WTC11 (cell line): ENCODE measurements around the gene ISG15. TPM values are rescaled to one million over a fixed set of nuclear protein-coding genes. Genes with fewer than 3 reads are reported as not detected.

Experiments used
- ATAC-seq: fragments of 200-7000 bp; cut with Tn5 transposase; 2 replicates; pipeline ENCODE4 v1.10.0; 2021; ENCODE audit warnings: mild to moderate bottlenecking, moderate library complexity
- CTCF ChIA-PET: fragments of 300-600 bp; sonication (Branson Sonifier 250); formaldehyde crosslinking; loops from one replicate; lab custom pipeline; 2021; ENCODE audit warnings: antibody characterized with exemption; lab: Charles Lee
- POLR2A ChIA-PET: fragments of 350-600 bp; sonication (Branson Sonifier 250); formaldehyde crosslinking; loops from one replicate; lab custom pipeline; 2021; ENCODE audit warnings: antibody characterized with exemption; lab: Charles Lee
- DNase-seq: peaks from one replicate; pipeline ENCODE4 v3.0.0; 2021; ENCODE audit warnings: low spot score
- H3K27ac Mint-ChIP-seq: 2 replicates; pipeline ENCODE4 v1.8.0; 2021; ENCODE audit warnings: mixed read lengths
- H3K27me3 Mint-ChIP-seq: 2 replicates; pipeline ENCODE4 v1.8.0; 2021; ENCODE audit warnings: low read depth, mild to moderate bottlenecking, moderate library complexity, mixed read lengths
- H3K36me3 Mint-ChIP-seq: 2 replicates; pipeline ENCODE4 v1.8.0; 2021; ENCODE audit warnings: mixed read lengths
- H3K4me1 Mint-ChIP-seq: 2 replicates; pipeline ENCODE4 v1.8.0; 2022; ENCODE audit warnings: mixed read lengths
- H3K4me3 Mint-ChIP-seq: 2 replicates; pipeline ENCODE4 v1.8.0; 2021; ENCODE audit warnings: mild to moderate bottlenecking, moderate library complexity, mixed read lengths
- H3K9me3 Mint-ChIP-seq: 2 replicates; pipeline ENCODE4 v1.8.0; 2021; ENCODE audit warnings: mixed read lengths
- ARID4B ChIP-seq: sonication (generic); formaldehyde crosslinking; IDR thresholded peaks from 2 replicates; pipeline ENCODE4 v1.8.0; 2023; ENCODE audit warnings: missing genetic modification reagents, mild to moderate bottlenecking, borderline replicate concordance
- ATF1 ChIP-seq: sonication (generic); formaldehyde crosslinking; IDR thresholded peaks from 2 replicates; pipeline ENCODE4 v1.8.1; 2023; ENCODE audit warnings: mild to moderate bottlenecking, moderate library complexity, missing genetic modification reagents
- ELF4 ChIP-seq: sonication (generic); formaldehyde crosslinking; IDR thresholded peaks from 2 replicates; pipeline ENCODE4 v1.8.1; 2022; ENCODE audit warnings: low read depth, mild to moderate bottlenecking, moderate library complexity, missing genetic modification reagents
- EMX1 ChIP-seq: fragments of 250-450 bp; sonication (Bioruptor Pico); IDR thresholded peaks from 2 replicates; pipeline ENCODE4 v1.8.0; 2021; ENCODE audit warnings: mild to moderate bottlenecking
- FOXK1 ChIP-seq: sonication (generic); formaldehyde crosslinking; IDR thresholded peaks from 2 replicates; pipeline ENCODE4 v1.8.0; 2022; ENCODE audit warnings: mild to moderate bottlenecking, moderate library complexity, missing genetic modification reagents
- GABPB1 ChIP-seq: sonication (generic); formaldehyde crosslinking; IDR thresholded peaks from 2 replicates; pipeline ENCODE4 v1.8.1; 2023; ENCODE audit warnings: mild to moderate bottlenecking, missing genetic modification reagents
- NFE2L1 ChIP-seq: sonication (generic); formaldehyde crosslinking; IDR thresholded peaks from 2 replicates; pipeline ENCODE4 v1.8.1; 2023; ENCODE audit warnings: missing genetic modification reagents
- RORB ChIP-seq: fragments of 250-450 bp; sonication (Bioruptor Pico); IDR thresholded peaks from 2 replicates; pipeline ENCODE4 v1.9.0; 2021; ENCODE audit warnings: mild to moderate bottlenecking
- SP1 ChIP-seq: sonication (generic); formaldehyde crosslinking; conservative IDR thresholded peaks from 2 replicates; pipeline ENCODE4 v1.8.1; 2022; ENCODE audit warnings: missing genetic modification reagents
- TEAD1 ChIP-seq: sonication (generic); formaldehyde crosslinking; IDR thresholded peaks from 2 replicates; pipeline ENCODE4 v1.8.0; 2022; ENCODE audit warnings: mild to moderate bottlenecking, missing genetic modification reagents
- TP53 ChIP-seq: sonication (generic); formaldehyde crosslinking; IDR thresholded peaks from 2 replicates; pipeline ENCODE4 v1.8.1; 2023; ENCODE audit warnings: mild to moderate bottlenecking, missing genetic modification reagents
- USF2 ChIP-seq: sonication (generic); formaldehyde crosslinking; IDR thresholded peaks from 2 replicates; pipeline ENCODE4 v1.8.1; 2023; ENCODE audit warnings: mild to moderate bottlenecking, missing genetic modification reagents, moderate library complexity
- ZBTB21 ChIP-seq: sonication (generic); formaldehyde crosslinking; IDR thresholded peaks from 2 replicates; pipeline ENCODE4 v1.8.1; 2023; ENCODE audit warnings: mild to moderate bottlenecking, missing genetic modification reagents, borderline replicate concordance
- ZNF396 ChIP-seq: fragments of 250-450 bp; sonication (Bioruptor Pico); IDR thresholded peaks from 2 replicates; pipeline ENCODE4 v1.8.0; 2021; ENCODE audit warnings: mild to moderate bottlenecking, moderate library complexity, borderline replicate concordance
- ZNF532 ChIP-seq: fragments of 250-450 bp; sonication (Bioruptor Pico); IDR thresholded peaks from 2 replicates; pipeline ENCODE4 v1.9.0; 2021; ENCODE audit warnings: mild to moderate bottlenecking, borderline replicate concordance
- ZNF671 ChIP-seq: fragments of 250-450 bp; sonication (Bioruptor Pico); IDR thresholded peaks from 2 replicates; pipeline ENCODE4 v1.8.0; 2021; ENCODE audit warnings: mild to moderate bottlenecking
- total RNA-seq: library from RNA; stranded (reverse); gene quantifications from 3 replicates; pipeline ENCODE4 v1.2.3, GENCODE V29; 2021
- TF ChIP-seq, protein P1 (sequence below): sonication (generic); formaldehyde crosslinking; IDR thresholded peaks from 2 replicates; pipeline ENCODE4 v1.8.1; 2023; ENCODE audit warnings: mild to moderate bottlenecking, moderate library complexity, missing genetic modification reagents
- TF ChIP-seq, protein P2 (sequence below): fragments of 250-450 bp; sonication (Bioruptor Pico); IDR thresholded peaks from 2 replicates; pipeline ENCODE4 v2.1.2; 2022; ENCODE audit warnings: mild to moderate bottlenecking, moderate library complexity

Gene ISG15
- total RNA-seq, 1 experiment from 2014 or later, result 29.5 TPM

GRCh38 chr1:997713-997992 is 15.6 kb upstream of the ISG15 start:
- Mint-ChIP-seq H3K4me3 (no peak overlapping the region), H3K27me3 (peaks cover 78% of the 10 kb centered on the region), H3K36me3 (no peaks in the 10 kb centered on the region), H3K27ac (no peak overlapping the region), H3K9me3 (peaks cover under 1% of the 10 kb centered on the region), H3K4me1 (peaks cover 5% of the 10 kb centered on the region)
- TF ChIP-seq SP1, result no peak
- no peak for ATAC-seq
- POLR2A ChIA-PET, result interaction anchor here (0.8 to 1.4 kb wide), 2 partner anchors 16 to 21 kb away, joined by 3 read pairs; partner anchors contain the start of gene ISG15
- CTCF ChIA-PET, result interaction anchor here (0.8 to 3.7 kb wide), 8 partner anchors 14 to 302 kb away, joined by 3 to 23 read pairs (median 4); partner anchors contain the start of genes C1orf159, ISG15 and PERM1
- DNase-seq, result no peak

DNA sequence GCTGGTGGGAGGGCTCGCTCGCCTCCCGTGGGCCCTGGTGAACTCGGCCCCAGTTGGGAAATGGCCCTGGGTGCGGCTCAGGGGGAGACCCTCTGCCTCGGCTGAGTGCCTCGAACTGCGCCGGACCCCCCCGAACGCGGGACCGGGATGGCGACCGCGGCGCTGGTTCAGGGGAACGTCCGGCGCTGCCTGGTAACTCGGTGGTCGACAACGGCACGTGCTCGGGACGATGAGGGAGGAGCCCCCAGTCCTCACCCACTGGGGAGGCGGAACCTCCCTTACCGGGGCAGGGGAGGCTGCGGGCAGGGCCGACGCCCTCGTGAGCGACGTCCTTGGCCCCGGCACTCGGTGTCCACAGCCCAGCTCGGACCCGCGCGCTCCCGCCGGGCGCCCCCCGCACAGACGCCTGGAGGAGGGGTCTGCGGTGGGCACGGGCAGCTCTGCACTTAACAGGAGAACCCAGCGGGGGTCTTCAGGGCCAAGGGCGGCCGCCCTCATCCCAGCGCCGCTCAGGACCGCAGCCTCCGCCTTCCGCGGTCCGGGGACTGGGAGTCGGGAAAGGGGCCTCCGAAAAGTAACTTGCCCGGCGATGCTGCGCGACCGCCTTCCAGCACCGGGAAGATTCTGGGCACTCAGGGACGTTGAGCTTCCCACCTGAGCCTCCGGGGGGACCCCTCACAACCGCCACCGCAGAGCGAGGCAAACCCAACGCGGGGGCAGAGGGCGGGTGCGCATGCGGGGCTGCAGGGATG is 15.1 kb upstream of the ISG15 start:
- no peak overlapping the region for H3K27ac Mint-ChIP-seq
- H3K27me3 Mint-ChIP-seq, result peaks cover 78% of the 10 kb centered on the region
- CTCF ChIA-PET, result interaction anchor here (0.6 to 3.7 kb wide), 7 partner anchors 15 to 118 kb away, joined by 3 to 23 read pairs (median 5); partner anchors contain the start of genes C1orf159, ISG15 and PERM1
- no peaks in the 10 kb centered on the region for H3K9me3 Mint-ChIP-seq
- ATAC-seq (peak; percentile 6), DNase-seq (peak; percentile 59)
- H3K4me3 Mint-ChIP-seq, result peak overlapping the region; percentile 49
- POLR2A ChIA-PET, result interaction anchor here (0.8 to 1.6 kb wide), 3 partner anchors 15 to 43 kb away, joined by 3 read pairs; partner anchors contain the start of gene ISG15
- H3K4me1 Mint-ChIP-seq, result peaks cover 5% of the 10 kb centered on the region
- no peaks in the 10 kb centered on the region for H3K36me3 Mint-ChIP-seq
- TF ChIP-seq, protein P1, sequence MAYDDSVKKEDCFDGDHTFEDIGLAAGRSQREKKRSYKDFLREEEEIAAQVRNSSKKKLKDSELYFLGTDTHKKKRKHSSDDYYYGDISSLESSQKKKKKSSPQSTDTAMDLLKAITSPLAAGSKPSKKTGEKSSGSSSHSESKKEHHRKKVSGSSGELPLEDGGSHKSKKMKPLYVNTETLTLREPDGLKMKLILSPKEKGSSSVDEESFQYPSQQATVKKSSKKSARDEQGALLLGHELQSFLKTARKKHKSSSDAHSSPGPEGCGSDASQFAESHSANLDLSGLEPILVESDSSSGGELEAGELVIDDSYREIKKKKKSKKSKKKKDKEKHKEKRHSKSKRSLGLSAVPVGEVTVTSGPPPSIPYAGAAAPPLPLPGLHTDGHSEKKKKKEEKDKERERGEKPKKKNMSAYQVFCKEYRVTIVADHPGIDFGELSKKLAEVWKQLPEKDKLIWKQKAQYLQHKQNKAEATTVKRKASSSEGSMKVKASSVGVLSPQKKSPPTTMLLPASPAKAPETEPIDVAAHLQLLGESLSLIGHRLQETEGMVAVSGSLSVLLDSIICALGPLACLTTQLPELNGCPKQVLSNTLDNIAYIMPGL (CRISPR knock-in tag), result peak; percentile 73; the same call in 1 of the 2 replicates
- TF ChIP-seq, protein P2, sequence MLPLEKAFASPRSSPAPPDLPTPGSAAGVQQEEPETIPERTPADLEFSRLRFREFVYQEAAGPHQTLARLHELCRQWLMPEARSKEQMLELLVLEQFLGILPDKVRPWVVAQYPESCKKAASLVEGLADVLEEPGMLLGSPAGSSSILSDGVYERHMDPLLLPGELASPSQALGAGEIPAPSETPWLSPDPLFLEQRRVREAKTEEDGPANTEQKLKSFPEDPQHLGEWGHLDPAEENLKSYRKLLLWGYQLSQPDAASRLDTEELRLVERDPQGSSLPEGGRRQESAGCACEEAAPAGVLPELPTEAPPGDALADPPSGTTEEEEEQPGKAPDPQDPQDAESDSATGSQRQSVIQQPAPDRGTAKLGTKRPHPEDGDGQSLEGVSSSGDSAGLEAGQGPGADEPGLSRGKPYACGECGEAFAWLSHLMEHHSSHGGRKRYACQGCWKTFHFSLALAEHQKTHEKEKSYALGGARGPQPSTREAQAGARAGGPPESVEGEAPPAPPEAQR (CRISPR knock-in tag), result no peak
- TF ChIP-seq NFE2L1 (CRISPR knock-in tag) (no peak), TP53 (CRISPR knock-in tag) (no peak), ARID4B (CRISPR knock-in tag) (no peak), USF2 (CRISPR knock-in tag) (0 out of 2 replicates have a peak, but pooled peaks have one; percentile 7), ZNF532 (CRISPR knock-in tag) (no peak), ATF1 (CRISPR knock-in tag) (no peak), ZNF671 (CRISPR knock-in tag) (no peak), ZBTB21 (CRISPR knock-in tag) (no peak), GABPB1 (no peak), RORB (CRISPR knock-in tag) (no peak), TEAD1 (no peak), ELF4 (CRISPR knock-in tag) (no peak), ZNF396 (no peak), EMX1 (CRISPR knock-in tag) (no peak), FOXK1 (CRISPR knock-in tag) (no peak)
